H1 (cell line): ENCODE results near the gene ZNF530. TPM values are rescaled to one million over a fixed set of nuclear protein-coding genes. Genes with fewer than 3 reads are reported as not detected.

Experiments used
- E2F6 ChIP-seq: IDR thresholded peaks from 2 replicates; pipeline ENCODE4 v1.6.1; 2012; ENCODE audit warnings: inconsistent platforms
- YY1 ChIP-seq: IDR thresholded peaks from 2 replicates; pipeline ENCODE4 v1.6.1; 2011; ENCODE audit warnings: low read depth, mild to moderate bottlenecking, low read length
- polyA plus RNA-seq, 7 experiments: library from polyadenylated mRNA; depleted of rRNA in 3 of 7; stranded (reverse) in 5 of 7; unstranded in 2 of 7; fragments of >200 nt in 5 of 7; fragments of 200-250 nt in 2 of 7; gene quantifications; 1 replicate in 5 of 7; 2 replicates in 1 of 7; 4 replicates in 1 of 7; pipeline versions ENCODE4 v1.2.1 to v1.2.3, GENCODE V29; 2011 to 2013; ENCODE audit warnings: missing spikeins in 2 of 7, mixed read lengths in 2 of 7
- total RNA-seq: library from RNA; stranded (reverse); fragmentation: NEBNext Ultra II Directional; extraction: Animal tissue kit (Norgen Biotek cat#: 25700); gene quantifications from 2 replicates; pipeline ENCODE4 v1.2.1, GENCODE V29; 2021
- TF ChIP-seq, protein P1 (sequence below): fragments of 300-600 bp; sonication (generic); IDR thresholded peaks from 2 replicates; pipeline ENCODE4 v1.7.1; 2012; ENCODE audit warnings: low read length, moderate library complexity, mild to moderate bottlenecking, inconsistent platforms; ENCODE audit not compliant: insufficient replicate concordance

The ZNF530 gene
- total and polyA plus RNA-seq, 2 of the 8 experiments (the other 6 are each of a cell fraction or from before 2014, with no cell fraction given) = 4.2 to 9.3 TPM

DNA sequence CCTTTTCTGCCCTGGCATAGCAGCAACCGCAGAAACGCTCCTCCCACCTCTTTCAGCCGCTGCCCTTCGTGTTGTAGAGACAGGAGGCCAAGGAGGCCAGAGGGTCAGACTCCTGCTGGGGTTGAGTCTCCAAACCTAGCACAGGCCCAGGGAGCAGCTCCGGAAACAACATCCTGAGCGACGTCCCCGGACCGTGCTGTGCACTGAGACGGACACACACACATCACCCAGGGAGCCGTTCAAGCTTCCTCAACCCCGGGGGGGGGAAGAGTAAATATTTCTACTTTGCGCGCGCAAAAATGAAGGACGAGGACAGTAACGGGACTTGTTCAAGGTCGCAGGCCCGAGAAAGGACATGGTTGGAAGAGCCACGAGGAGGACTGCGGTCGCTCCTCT lies 40.7 kb upstream of the ZNF530 start (continued):
- TF ChIP-seq, protein P1, sequence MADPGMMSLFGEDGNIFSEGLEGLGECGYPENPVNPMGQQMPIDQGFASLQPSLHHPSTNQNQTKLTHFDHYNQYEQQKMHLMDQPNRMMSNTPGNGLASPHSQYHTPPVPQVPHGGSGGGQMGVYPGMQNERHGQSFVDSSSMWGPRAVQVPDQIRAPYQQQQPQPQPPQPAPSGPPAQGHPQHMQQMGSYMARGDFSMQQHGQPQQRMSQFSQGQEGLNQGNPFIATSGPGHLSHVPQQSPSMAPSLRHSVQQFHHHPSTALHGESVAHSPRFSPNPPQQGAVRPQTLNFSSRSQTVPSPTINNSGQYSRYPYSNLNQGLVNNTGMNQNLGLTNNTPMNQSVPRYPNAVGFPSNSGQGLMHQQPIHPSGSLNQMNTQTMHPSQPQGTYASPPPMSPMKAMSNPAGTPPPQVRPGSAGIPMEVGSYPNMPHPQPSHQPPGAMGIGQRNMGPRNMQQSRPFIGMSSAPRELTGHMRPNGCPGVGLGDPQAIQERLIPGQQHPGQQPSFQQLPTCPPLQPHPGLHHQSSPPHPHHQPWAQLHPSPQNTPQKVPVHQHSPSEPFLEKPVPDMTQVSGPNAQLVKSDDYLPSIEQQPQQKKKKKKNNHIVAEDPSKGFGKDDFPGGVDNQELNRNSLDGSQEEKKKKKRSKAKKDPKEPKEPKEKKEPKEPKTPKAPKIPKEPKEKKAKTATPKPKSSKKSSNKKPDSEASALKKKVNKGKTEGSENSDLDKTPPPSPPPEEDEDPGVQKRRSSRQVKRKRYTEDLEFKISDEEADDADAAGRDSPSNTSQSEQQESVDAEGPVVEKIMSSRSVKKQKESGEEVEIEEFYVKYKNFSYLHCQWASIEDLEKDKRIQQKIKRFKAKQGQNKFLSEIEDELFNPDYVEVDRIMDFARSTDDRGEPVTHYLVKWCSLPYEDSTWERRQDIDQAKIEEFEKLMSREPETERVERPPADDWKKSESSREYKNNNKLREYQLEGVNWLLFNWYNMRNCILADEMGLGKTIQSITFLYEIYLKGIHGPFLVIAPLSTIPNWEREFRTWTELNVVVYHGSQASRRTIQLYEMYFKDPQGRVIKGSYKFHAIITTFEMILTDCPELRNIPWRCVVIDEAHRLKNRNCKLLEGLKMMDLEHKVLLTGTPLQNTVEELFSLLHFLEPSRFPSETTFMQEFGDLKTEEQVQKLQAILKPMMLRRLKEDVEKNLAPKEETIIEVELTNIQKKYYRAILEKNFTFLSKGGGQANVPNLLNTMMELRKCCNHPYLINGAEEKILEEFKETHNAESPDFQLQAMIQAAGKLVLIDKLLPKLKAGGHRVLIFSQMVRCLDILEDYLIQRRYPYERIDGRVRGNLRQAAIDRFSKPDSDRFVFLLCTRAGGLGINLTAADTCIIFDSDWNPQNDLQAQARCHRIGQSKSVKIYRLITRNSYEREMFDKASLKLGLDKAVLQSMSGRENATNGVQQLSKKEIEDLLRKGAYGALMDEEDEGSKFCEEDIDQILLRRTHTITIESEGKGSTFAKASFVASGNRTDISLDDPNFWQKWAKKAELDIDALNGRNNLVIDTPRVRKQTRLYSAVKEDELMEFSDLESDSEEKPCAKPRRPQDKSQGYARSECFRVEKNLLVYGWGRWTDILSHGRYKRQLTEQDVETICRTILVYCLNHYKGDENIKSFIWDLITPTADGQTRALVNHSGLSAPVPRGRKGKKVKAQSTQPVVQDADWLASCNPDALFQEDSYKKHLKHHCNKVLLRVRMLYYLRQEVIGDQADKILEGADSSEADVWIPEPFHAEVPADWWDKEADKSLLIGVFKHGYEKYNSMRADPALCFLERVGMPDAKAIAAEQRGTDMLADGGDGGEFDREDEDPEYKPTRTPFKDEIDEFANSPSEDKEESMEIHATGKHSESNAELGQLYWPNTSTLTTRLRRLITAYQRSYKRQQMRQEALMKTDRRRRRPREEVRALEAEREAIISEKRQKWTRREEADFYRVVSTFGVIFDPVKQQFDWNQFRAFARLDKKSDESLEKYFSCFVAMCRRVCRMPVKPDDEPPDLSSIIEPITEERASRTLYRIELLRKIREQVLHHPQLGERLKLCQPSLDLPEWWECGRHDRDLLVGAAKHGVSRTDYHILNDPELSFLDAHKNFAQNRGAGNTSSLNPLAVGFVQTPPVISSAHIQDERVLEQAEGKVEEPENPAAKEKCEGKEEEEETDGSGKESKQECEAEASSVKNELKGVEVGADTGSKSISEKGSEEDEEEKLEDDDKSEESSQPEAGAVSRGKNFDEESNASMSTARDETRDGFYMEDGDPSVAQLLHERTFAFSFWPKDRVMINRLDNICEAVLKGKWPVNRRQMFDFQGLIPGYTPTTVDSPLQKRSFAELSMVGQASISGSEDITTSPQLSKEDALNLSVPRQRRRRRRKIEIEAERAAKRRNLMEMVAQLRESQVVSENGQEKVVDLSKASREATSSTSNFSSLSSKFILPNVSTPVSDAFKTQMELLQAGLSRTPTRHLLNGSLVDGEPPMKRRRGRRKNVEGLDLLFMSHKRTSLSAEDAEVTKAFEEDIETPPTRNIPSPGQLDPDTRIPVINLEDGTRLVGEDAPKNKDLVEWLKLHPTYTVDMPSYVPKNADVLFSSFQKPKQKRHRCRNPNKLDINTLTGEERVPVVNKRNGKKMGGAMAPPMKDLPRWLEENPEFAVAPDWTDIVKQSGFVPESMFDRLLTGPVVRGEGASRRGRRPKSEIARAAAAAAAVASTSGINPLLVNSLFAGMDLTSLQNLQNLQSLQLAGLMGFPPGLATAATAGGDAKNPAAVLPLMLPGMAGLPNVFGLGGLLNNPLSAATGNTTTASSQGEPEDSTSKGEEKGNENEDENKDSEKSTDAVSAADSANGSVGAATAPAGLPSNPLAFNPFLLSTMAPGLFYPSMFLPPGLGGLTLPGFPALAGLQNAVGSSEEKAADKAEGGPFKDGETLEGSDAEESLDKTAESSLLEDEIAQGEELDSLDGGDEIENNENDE = no peak
- TF ChIP-seq E2F6 (peak; percentile 66), YY1 (no peak)
